ENCODE measurements around the gene SESN3.

SESN3 gene

DNA sequence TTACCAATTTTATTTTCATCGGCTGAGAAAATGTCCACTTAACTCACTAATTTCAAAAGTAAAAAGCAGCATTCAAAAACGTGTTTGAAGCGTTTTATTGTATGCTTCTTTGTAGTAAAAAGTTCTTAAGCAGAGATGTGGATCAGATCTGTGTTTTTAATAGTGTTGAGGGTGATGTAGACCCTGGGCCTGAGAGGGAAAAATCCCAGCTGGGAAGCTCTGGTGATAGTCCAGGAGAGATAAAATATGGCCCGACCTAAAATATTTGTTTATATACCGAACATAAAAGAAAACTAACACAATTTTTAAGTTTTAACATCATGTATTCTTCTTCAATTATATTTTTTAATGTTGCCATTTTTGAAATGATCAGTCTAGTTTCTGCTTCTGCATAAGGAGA lies 35.2 kb downstream of the SESN3 start:
- no peak overlapping the region for H3K4me2 ChIP-seq
- no peaks in the 10 kb centered on the region for H3K79me2 ChIP-seq (ENCODE audit: insufficient read depth, low read depth)
- TF ChIP-seq CTCF (conservative IDR thresholded peaks at IDR 0.05; ENCODE audit: low read depth, low read length) = no peak
- no peak overlapping the region for H3K9ac ChIP-seq
- H2AFZ ChIP-seq (ENCODE audit: low read depth) = no peak overlapping the region
- H3K27me3 ChIP-seq (ENCODE audit: insufficient read depth, low read depth) = no peaks in the 10 kb centered on the region
- H4K20me1 ChIP-seq (ENCODE audit: insufficient read depth) = no peaks in the 10 kb centered on the region
- H3K27ac ChIP-seq = no peak overlapping the region
- no peak overlapping the region for H3K4me3 ChIP-seq (IDR thresholded peaks at IDR 0.05; ENCODE audit: insufficient read depth, low read depth, low read length)
- no peaks in the 10 kb centered on the region for H3K4me1 ChIP-seq (ENCODE audit: low read depth, poor library complexity, severe bottlenecking)
- H3K36me3 ChIP-seq (ENCODE audit: insufficient read depth) = no peaks in the 10 kb centered on the region

GRCh38 chr11:95193541-95193940 lies 37.5 kb downstream of the SESN3 start:
- H2AFZ ChIP-seq (ENCODE audit: low read depth) = no peak overlapping the region
- no peaks in the 10 kb centered on the region for H3K4me1 ChIP-seq (ENCODE audit: low read depth, poor library complexity, severe bottlenecking)
- H3K4me2 ChIP-seq = no peak overlapping the region
- no peaks in the 10 kb centered on the region for H3K36me3 ChIP-seq (ENCODE audit: insufficient read depth)
- H4K20me1 ChIP-seq (ENCODE audit: insufficient read depth) = no peaks in the 10 kb centered on the region
- no peak overlapping the region for H3K9ac ChIP-seq
- H3K27me3 ChIP-seq (ENCODE audit: insufficient read depth, low read depth) = no peaks in the 10 kb centered on the region
- H3K27ac ChIP-seq = no peak overlapping the region
- no peaks in the 10 kb centered on the region for H3K79me2 ChIP-seq (ENCODE audit: insufficient read depth, low read depth)
- no peak for TF ChIP-seq CTCF (conservative IDR thresholded peaks at IDR 0.05; ENCODE audit: low read depth, low read length)
- H3K4me3 ChIP-seq (IDR thresholded peaks at IDR 0.05; ENCODE audit: insufficient read depth, low read depth, low read length) = no peak overlapping the region

DNA sequence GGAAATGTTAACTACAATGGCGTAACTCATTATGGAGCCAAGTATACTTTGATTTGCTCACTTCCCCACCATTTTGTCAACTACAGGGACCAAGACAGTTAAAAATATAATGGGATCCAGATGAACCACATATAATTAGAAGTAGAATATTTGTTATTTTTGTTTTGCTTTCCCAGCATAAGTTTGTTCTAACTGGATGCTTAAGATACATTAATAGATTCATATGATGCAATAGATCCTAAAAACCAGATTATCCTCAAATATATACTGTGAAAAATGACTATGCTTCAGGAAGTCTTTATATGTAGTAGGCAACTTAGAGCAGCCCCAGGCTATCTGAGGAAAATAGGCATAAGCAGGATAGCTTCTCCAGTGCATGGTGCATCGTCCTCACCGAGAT lies 38.3 kb downstream of the SESN3 start:
- no peak for TF ChIP-seq CTCF (conservative IDR thresholded peaks at IDR 0.05; ENCODE audit: low read depth, low read length)
- Histone ChIP-seq H3K4me2 (no peak overlapping the region), H2AFZ (ENCODE audit: low read depth) (no peak overlapping the region), H3K27me3 (ENCODE audit: insufficient read depth, low read depth) (no peaks in the 10 kb centered on the region), H3K4me3 (IDR thresholded peaks at IDR 0.05; ENCODE audit: insufficient read depth, low read depth, low read length) (no peak overlapping the region), H4K20me1 (ENCODE audit: insufficient read depth) (no peaks in the 10 kb centered on the region), H3K9ac (no peak overlapping the region), H3K36me3 (ENCODE audit: insufficient read depth) (no peaks in the 10 kb centered on the region), H3K4me1 (ENCODE audit: low read depth, poor library complexity, severe bottlenecking) (no peaks in the 10 kb centered on the region), H3K79me2 (ENCODE audit: insufficient read depth, low read depth) (no peaks in the 10 kb centered on the region), H3K27ac (no peak overlapping the region)

- H3K9ac ChIP-seq = no peak overlapping the region
- no peak overlapping the region for H3K4me2 ChIP-seq
- no peak overlapping the region for H2AFZ ChIP-seq (ENCODE audit: low read depth)
- no peaks in the 10 kb centered on the region for H3K4me1 ChIP-seq (ENCODE audit: low read depth, poor library complexity, severe bottlenecking)
- no peaks in the 10 kb centered on the region for H4K20me1 ChIP-seq (ENCODE audit: insufficient read depth)
- H3K27me3 ChIP-seq (ENCODE audit: insufficient read depth, low read depth) = no peaks in the 10 kb centered on the region
- H3K4me3 ChIP-seq (IDR thresholded peaks at IDR 0.05; ENCODE audit: insufficient read depth, low read depth, low read length) = no peak overlapping the region
- no peaks in the 10 kb centered on the region for H3K36me3 ChIP-seq (ENCODE audit: insufficient read depth)
- no peak for TF ChIP-seq CTCF (conservative IDR thresholded peaks at IDR 0.05; ENCODE audit: low read depth, low read length)
- H3K27ac ChIP-seq = no peak overlapping the region
- no peaks in the 10 kb centered on the region for H3K79me2 ChIP-seq (ENCODE audit: insufficient read depth, low read depth)
Measured at GRCh38 chr11:95187723-95188122, 43.3 kb downstream of the SESN3 start.

DNA sequence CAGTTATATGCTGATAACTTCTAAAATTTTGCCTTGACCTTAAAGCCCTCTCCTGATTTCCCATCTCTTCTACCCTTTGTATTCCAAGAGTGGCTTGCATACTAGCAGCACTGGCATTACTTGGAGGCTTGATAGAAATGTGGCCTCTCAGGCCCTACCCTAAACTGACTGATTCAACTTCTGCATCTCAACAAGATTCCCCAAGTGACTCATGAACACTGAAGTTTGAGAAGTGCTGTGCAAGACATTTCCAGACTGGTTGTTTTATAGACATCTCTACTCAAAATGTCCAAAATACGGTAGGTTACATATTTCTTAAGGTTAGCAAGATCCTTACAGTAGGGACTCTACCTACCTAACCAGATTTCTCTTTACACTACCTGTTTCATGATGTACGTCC lies 48.6 kb downstream of the SESN3 start:
- Histone ChIP-seq H3K9ac (no peak overlapping the region), H3K27me3 (ENCODE audit: insufficient read depth, low read depth) (no peaks in the 10 kb centered on the region), H3K4me1 (ENCODE audit: low read depth, poor library complexity, severe bottlenecking) (no peaks in the 10 kb centered on the region), H2AFZ (ENCODE audit: low read depth) (no peak overlapping the region), H3K4me3 (IDR thresholded peaks at IDR 0.05; ENCODE audit: insufficient read depth, low read depth, low read length) (no peak overlapping the region), H3K36me3 (ENCODE audit: insufficient read depth) (no peaks in the 10 kb centered on the region), H3K27ac (no peak overlapping the region), H4K20me1 (ENCODE audit: insufficient read depth) (no peaks in the 10 kb centered on the region), H3K4me2 (no peak overlapping the region), H3K79me2 (ENCODE audit: insufficient read depth, low read depth) (no peaks in the 10 kb centered on the region)
- no peak for TF ChIP-seq CTCF (conservative IDR thresholded peaks at IDR 0.05; ENCODE audit: low read depth, low read length)

Measured in KMS-11 (cell line).